GM12878 (cell line): ENCODE data around the gene SMIM35. TPM values are rescaled to one million over a fixed set of nuclear protein-coding genes. Genes with fewer than 3 reads are reported as not detected.

Source experiments
- ATAC-seq: fragments of 200-7000 bp; cut with Tn5 transposase; 3 replicates; pipeline ENCODE4 v1.9.1; 2020; ENCODE audit warnings: mild to moderate bottlenecking, moderate library complexity
- BruUV-seq: library from RNA; stranded (reverse); fragments of 400-500 nt; replicated peaks from 2 replicates; lab custom pipeline; 2021; lab: Mats Ljungman, UMichigan
- CTCF ChIA-PET: fragments of 300-600 bp; sonication (Branson Sonifier 250); formaldehyde crosslinking; extraction: SDS; loops from one replicate; lab custom pipeline; 2021; ENCODE audit warnings: inconsistent platforms; lab: Yijun Ruan, JAX
- POLR2A ChIA-PET: fragments of 350-600 bp; formaldehyde crosslinking; extraction: SDS; loops from one replicate; lab custom pipeline; 2021; ENCODE audit warnings: inconsistent platforms; lab: Charles Lee
- RAD21 ChIA-PET: fragments of 300-600 bp; sonication (Branson Sonifier 250); formaldehyde crosslinking; loops from one replicate; lab custom pipeline; 2023; ENCODE audit warnings: antibody characterized with exemption; ENCODE audit not compliant: unreplicated experiment; lab: Charles Lee
- SMC1A ChIA-PET: fragments of 300-600 bp; sonication (Branson Sonifier 250); formaldehyde crosslinking; loops from one replicate; lab custom pipeline; 2023; ENCODE audit not compliant: unreplicated experiment, uncharacterized antibody; lab: Charles Lee
- DNase-seq: peaks from one replicate; pipeline ENCODE4 v3.0.0-alpha.2; 2011; ENCODE audit warnings: low read depth, low spot score
- FAIRE-seq: peaks from 3 replicates; lab custom pipeline; 2011; peaks lifted over from hg19 to GRCh38; lab: Jason Lieb, UNC
- H2AFZ ChIP-seq: 2 replicates; pipeline ENCODE4 v1.6.0; 2011; ENCODE audit warnings: low read depth, low read length, control low read depth; ENCODE audit not compliant: control insufficient read depth
- H3K27ac ChIP-seq: 2 replicates; pipeline ENCODE4 v1.5.1; 2011; ENCODE audit warnings: control low read depth; ENCODE audit not compliant: control insufficient read depth, insufficient read depth
- H3K27me3 ChIP-seq, 2 experiments: replicated peaks in 1 of 2; 2 replicates each; pipeline versions ENCODE4 v1.6.0 to v1.6.1; 2011; ENCODE audit warnings: low read length in 1 of 2; ENCODE audit not compliant: control insufficient read depth in 2 of 2, insufficient read depth in 2 of 2
- H3K36me3 ChIP-seq, 2 experiments: 2 replicates each; pipeline ENCODE4 v1.5.1; 2011; ENCODE audit warnings: low read length in 1 of 2; ENCODE audit not compliant: control insufficient read depth in 2 of 2, insufficient read depth in 2 of 2
- H3K4me1 ChIP-seq: 2 replicates; pipeline ENCODE4 v1.6.1; 2011; ENCODE audit warnings: mild to moderate bottlenecking, low read length, moderate library complexity, mixed read lengths; ENCODE audit not compliant: control insufficient read depth, insufficient read depth
- H3K4me2 ChIP-seq: 2 replicates; pipeline ENCODE4 v1.6.0; 2011; ENCODE audit warnings: control low read depth; ENCODE audit not compliant: control insufficient read depth, insufficient read depth
- H3K4me3 ChIP-seq: fragments of 200-600 bp; sonication (generic); 2 replicates; pipeline ENCODE4 v1.5.1; 2016
- H3K79me2 ChIP-seq: 2 replicates; pipeline ENCODE4 v1.6.0; 2011; ENCODE audit warnings: low read length; ENCODE audit not compliant: control insufficient read depth, insufficient read depth
- H3K9ac ChIP-seq: 2 replicates; pipeline ENCODE4 v1.8.0; 2011; ENCODE audit warnings: low read length, control low read depth, mixed read lengths; ENCODE audit not compliant: control insufficient read depth, insufficient read depth
- H3K9me3 ChIP-seq: replicated peaks from 3 replicates; pipeline ENCODE4 v1.5.1; 2011; ENCODE audit warnings: mild to moderate bottlenecking, low read length; ENCODE audit not compliant: control insufficient read depth, insufficient read depth
- H4K20me1 ChIP-seq: 2 replicates; pipeline ENCODE4 v1.6.0; 2011; ENCODE audit not compliant: control insufficient read depth, insufficient read depth
- BRCA1 ChIP-seq: IDR thresholded peaks from 2 replicates; pipeline ENCODE4 v1.6.1; 2011; ENCODE audit warnings: low read depth, low read length, improper control_type of control experiment
- IKZF2 ChIP-seq, 2 experiments: fragments of 450-650 bp; IDR thresholded peaks; 2 replicates each; pipeline ENCODE4 v1.6.1; 2017; ENCODE audit warnings: mild to moderate bottlenecking in 2 of 2, moderate library complexity in 2 of 2
- PML ChIP-seq: IDR thresholded peaks from 2 replicates; pipeline ENCODE4 v1.6.1; 2012; ENCODE audit warnings: low read length, inconsistent platforms
- WGBS: methylation state at CpG from one replicate; pipeline ENCODE4 v1.1.6; 2016; ENCODE audit warnings: low lambda C conversion rate; ENCODE audit not compliant: insufficient replicate concordance, insufficient coverage; ENCODE audit errors: missing lambda C conversion rate; 5-methylcytosine and 5-hydroxymethylcytosine counted together
- in situ Hi-C: fragments of 300-500 bp; cut with MboI; formaldehyde crosslinking; loops from 9 replicates; pipeline ENCODE4 v1.14.3; 2018; ENCODE audit warnings: mixed read lengths
- intact Hi-C: fragments of 100-400 bp; cut with micrococcal nuclease; formaldehyde crosslinking; loops from one replicate; pipeline ENCODE4 v1.14.2; 2022; ENCODE audit not compliant: unreplicated experiment
- polyA plus RNA-seq, 11 experiments: library from polyadenylated mRNA; depleted of rRNA in 4 of 11; unstranded in 6 of 11; stranded (reverse) in 5 of 11; fragments of >200 nt; fragmentation: Nextera tagmentation in 4 of 11; fragmentation: Illumina TruSeq in 1 of 11; extraction: Ambion mirVana in 4 of 11; extraction: Trizol in 1 of 11; gene quantifications; 1 replicate in 1 of 11; 2 replicates in 10 of 11; pipeline versions ENCODE4 v1.2.1 to v1.2.3, GENCODE V29; 2011 to 2016; ENCODE audit warnings: inconsistent platforms in 2 of 11, missing spikeins in 2 of 11, low read depth in 1 of 11
- total RNA-seq, 4 experiments: library from RNA; depleted of rRNA in 3 of 4; stranded (reverse); fragments of >200 nt in 3 of 4; fragmentation: Illumina TruSeq in 1 of 4; extraction: Trizol in 1 of 4; gene quantifications; 2 replicates each; pipeline versions ENCODE4 v1.2.1 to v1.2.3, GENCODE V29; 2013 to 2021
- TF ChIP-seq, protein P1 (sequence below): fragments of 450-650 bp; IDR thresholded peaks from 2 replicates; pipeline ENCODE4 v1.6.1; 2017; ENCODE audit warnings: antibody characterized with exemption, mild to moderate bottlenecking, moderate library complexity

The SMIM35 gene
- total and polyA plus RNA-seq, 10 of the 15 experiments (the other 5 are each of a cell fraction or from before 2014, with no cell fraction given): 0.02 to 1.1 (median 0.05) TPM; not detected in 5

DNA sequence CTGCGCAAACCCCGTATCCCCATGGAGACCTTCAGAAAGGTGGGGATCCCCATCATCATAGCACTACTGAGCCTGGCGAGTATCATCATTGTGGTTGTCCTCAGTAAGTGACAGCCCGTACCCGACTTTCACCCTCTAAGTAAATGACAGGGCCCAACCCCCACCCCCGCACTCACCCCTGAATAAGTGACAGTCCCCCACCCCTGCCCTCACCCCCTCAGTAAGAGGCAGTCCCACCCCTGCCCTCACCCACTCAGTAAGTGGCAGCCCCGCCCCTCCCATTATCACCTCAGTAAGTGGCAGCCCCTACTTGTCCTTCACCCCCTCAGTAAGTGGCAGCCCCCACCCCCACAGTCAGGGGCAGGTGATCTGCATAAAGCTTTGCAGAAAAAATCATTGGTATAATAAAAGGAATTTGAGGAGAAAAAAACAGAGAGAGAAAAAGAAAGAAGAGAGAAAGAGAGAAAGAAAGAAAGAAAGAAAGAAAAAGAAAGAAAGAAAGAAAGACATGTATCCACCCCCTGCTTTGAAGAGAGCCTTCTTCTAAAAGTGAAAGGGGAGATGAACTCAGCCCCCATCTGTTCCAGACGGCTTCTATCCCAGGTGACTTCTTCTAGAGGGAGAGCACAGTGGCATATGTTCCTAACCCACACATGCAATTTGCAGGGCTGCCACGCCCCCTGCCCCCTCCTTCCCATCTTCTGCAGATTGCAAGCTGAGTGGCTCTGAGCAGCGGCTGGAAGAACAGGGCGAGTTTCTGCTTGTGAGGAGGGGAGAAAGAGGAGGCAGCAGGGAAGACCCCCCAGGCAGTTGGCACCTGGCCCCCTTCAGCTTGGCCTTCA, 12.5 kb upstream of the SMIM35 start:
- DNase-seq: no peak
- POLR2A ChIA-PET: no interaction called here
- in situ Hi-C loops: no loop called here

More for the DNA sequence above, 12.5 kb upstream of the SMIM35 start:
- BruUV-seq: no TSS peak
- CTCF ChIA-PET: interaction anchor here (0.8 kb wide), 1 partner anchor 24 kb away, joined by 3 read pairs; no protein-coding TSS in a partner anchor
- ATAC-seq: no peak
- TF ChIP-seq PML (no peak), IKZF2 (IDR thresholded peaks at IDR 0.05) (no peak), BRCA1 (no peak)
- TF ChIP-seq, protein P1, sequence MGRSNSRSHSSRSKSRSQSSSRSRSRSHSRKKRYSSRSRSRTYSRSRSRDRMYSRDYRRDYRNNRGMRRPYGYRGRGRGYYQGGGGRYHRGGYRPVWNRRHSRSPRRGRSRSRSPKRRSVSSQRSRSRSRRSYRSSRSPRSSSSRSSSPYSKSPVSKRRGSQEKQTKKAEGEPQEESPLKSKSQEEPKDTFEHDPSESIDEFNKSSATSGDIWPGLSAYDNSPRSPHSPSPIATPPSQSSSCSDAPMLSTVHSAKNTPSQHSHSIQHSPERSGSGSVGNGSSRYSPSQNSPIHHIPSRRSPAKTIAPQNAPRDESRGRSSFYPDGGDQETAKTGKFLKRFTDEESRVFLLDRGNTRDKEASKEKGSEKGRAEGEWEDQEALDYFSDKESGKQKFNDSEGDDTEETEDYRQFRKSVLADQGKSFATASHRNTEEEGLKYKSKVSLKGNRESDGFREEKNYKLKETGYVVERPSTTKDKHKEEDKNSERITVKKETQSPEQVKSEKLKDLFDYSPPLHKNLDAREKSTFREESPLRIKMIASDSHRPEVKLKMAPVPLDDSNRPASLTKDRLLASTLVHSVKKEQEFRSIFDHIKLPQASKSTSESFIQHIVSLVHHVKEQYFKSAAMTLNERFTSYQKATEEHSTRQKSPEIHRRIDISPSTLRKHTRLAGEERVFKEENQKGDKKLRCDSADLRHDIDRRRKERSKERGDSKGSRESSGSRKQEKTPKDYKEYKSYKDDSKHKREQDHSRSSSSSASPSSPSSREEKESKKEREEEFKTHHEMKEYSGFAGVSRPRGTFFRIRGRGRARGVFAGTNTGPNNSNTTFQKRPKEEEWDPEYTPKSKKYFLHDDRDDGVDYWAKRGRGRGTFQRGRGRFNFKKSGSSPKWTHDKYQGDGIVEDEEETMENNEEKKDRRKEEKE: no peak
- SMC1A ChIA-PET: interaction anchor here (1.0 to 1.5 kb wide), 3 partner anchors 10 to 15 kb away, joined by 3 to 4 read pairs (median 4); no protein-coding TSS in a partner anchor
- Histone ChIP-seq H3K4me2 (no peak overlapping the region), H3K9me3 (no peaks in the 10 kb centered on the region), H3K79me2 (no peaks in the 10 kb centered on the region), H3K4me1 (no peaks in the 10 kb centered on the region), H3K36me3 (no peaks in the 10 kb centered on the region), H2AFZ (no peak overlapping the region), H3K27ac (no peak overlapping the region), H3K27me3 (no peaks in the 10 kb centered on the region; a peak in 2 of 4 replicates), H3K4me3 (no peak overlapping the region), H3K9ac (no peak overlapping the region), H4K20me1 (no peaks in the 10 kb centered on the region)
- FAIRE-seq: no peak
- 25% methylated on average over 11 of the region's 11 CpGs for WGBS
- RAD21 ChIA-PET: no interaction called here
- intact Hi-C loops: no loop called here
